Cardiac septum (tissue), 1 donor: ENCODE data around the gene COTL1. TPM values are rescaled to one million over a fixed set of nuclear protein-coding genes. Genes with fewer than 3 reads are reported as not detected.
"Not testable (repeated sequence)": the region's sequence is repeated elsewhere in the genome, so short reads cannot be mapped to it uniquely, and the experiment has no call there.

Experiments
- DNase-seq: peaks from one replicate; pipeline ENCODE4 v3.0.0-alpha.2; 2020; ENCODE audit warnings: low spot score
- intact Hi-C: fragments of 100-400 bp; cut with DNase I; formaldehyde crosslinking; loops from one replicate; pipeline ENCODE4 v1.14.0; 2022
- total RNA-seq: library from RNA; stranded (reverse); fragmentation: NEBNext Ultra II Directional; extraction: Animal tissue kit (Norgen Biotek cat#: 25700); gene quantifications from one replicate; pipeline ENCODE4 v1.2.1, GENCODE V29; 2021
- donor health status: DM: no; HTN: no; CAD: no.

Gene COTL1
- total RNA-seq, 1 donor from 2014 or later = 11.0 TPM

GRCh38 chr16:84647828-84648594 is 30.1 kb upstream of the COTL1 start, which contains the start of gene KLHL36:
TSS of gene KLHL36 (plus strand) at chr16:84648511. CDS start at chr16:84650868, 2,357 bp downstream.
- DNase-seq = peak; percentile 88
- intact Hi-C loops = no loop called here

GRCh38 chr16:84643674-84644073 is 25.8 kb upstream of the COTL1 start:
- DNase-seq = no peak
- intact Hi-C loops = no loop called here

- peak; percentile 84 for DNase-seq
- intact Hi-C loops = no loop called here
Observed at GRCh38 chr16:84643180-84643583, 25.3 kb upstream of the COTL1 start.

- intact Hi-C loops = no loop called here
- DNase-seq = no peak
Observed at GRCh38 chr16:84641643-84642358, 23.9 kb upstream of the COTL1 start.

GRCh38 chr16:84640145-84640544 is 22.3 kb upstream of the COTL1 start:
- intact Hi-C loops = no loop called here

GRCh38 chr16:84638231-84638806 is 20.4 kb upstream of the COTL1 start:
- intact Hi-C loops = no loop called here
- no peak for DNase-seq

More at GRCh38 chr16:84640145-84640544, 22.3 kb upstream of the COTL1 start:
- DNase-seq = no peak

GRCh38 chr16:84637709-84638108 is 19.8 kb upstream of the COTL1 start:
- intact Hi-C loops = no loop called here

GRCh38 chr16:84635702-84636101 is 17.8 kb upstream of the COTL1 start:
- no peak for DNase-seq
- intact Hi-C loops = no loop called here

More at GRCh38 chr16:84637709-84638108, 19.8 kb upstream of the COTL1 start:
- no peak for DNase-seq

GRCh38 chr16:84633622-84634021 is 15.7 kb upstream of the COTL1 start:
- intact Hi-C loops = no loop called here
- DNase-seq = no peak

GRCh38 chr16:84632862-84633261 is 15.0 kb upstream of the COTL1 start:
- intact Hi-C loops, DNase-seq: not testable (repeated sequence)

GRCh38 chr16:84631886-84632285 is 14.0 kb upstream of the COTL1 start:
- no peak for DNase-seq
- intact Hi-C loops = no loop called here

- intact Hi-C loops = no loop called here
- DNase-seq = no peak
Observed at GRCh38 chr16:84631153-84631466, 13.2 kb upstream of the COTL1 start.

- intact Hi-C loops = no loop called here
- DNase-seq = no peak
Observed at GRCh38 chr16:84630446-84631152, 12.7 kb upstream of the COTL1 start.

- no peak for DNase-seq
- intact Hi-C loops = no loop called here
Observed at GRCh38 chr16:84630009-84630408, 12.1 kb upstream of the COTL1 start.

- no peak for DNase-seq
- intact Hi-C loops = no loop called here
Observed at GRCh38 chr16:84629580-84629979, 11.7 kb upstream of the COTL1 start.

- intact Hi-C loops = no loop called here
Observed at GRCh38 chr16:84628226-84628731, 10.4 kb upstream of the COTL1 start.

GRCh38 chr16:84625556-84625955 is 7.7 kb upstream of the COTL1 start:
- intact Hi-C loops = no loop called here
- DNase-seq = no peak

More at GRCh38 chr16:84628226-84628731, 10.4 kb upstream of the COTL1 start:
- no peak for DNase-seq

- DNase-seq, intact Hi-C loops: not testable (repeated sequence)
Observed at GRCh38 chr16:84620913-84621312, 3.0 kb upstream of the COTL1 start.

- no peak for DNase-seq
- intact Hi-C loops = no loop called here
Observed at GRCh38 chr16:84618581-84619460, 943 bp upstream of the COTL1 start.
